K562 (cell line): ENCODE data around the gene IRS4. TPM values are rescaled to one million over a fixed set of nuclear protein-coding genes. Genes with fewer than 3 reads are reported as not detected.

Source experiments
- HCFC1 ChIP-seq: IDR thresholded peaks from 2 replicates; pipeline ENCODE4 v1.6.1; 2012; ENCODE audit warnings: low read depth, low read length, improper control_type of control experiment
- LEF1 ChIP-seq: fragments of 450-650 bp; IDR thresholded peaks from 2 replicates; pipeline ENCODE4 v1.6.1; 2016; ENCODE audit warnings: mild to moderate bottlenecking
- ZNF431 ChIP-seq: sonication (generic); formaldehyde crosslinking; IDR thresholded peaks from 2 replicates; pipeline ENCODE4 v1.8.0; 2022; ENCODE audit warnings: mild to moderate bottlenecking, missing genetic modification reagents
- polyA plus RNA-seq, 8 experiments: library from polyadenylated mRNA; depleted of rRNA in 4 of 8; stranded (reverse) in 5 of 8; unstranded in 3 of 8; fragments of >200 nt; fragmentation: Nextera tagmentation in 2 of 8; fragmentation: Illumina TruSeq in 1 of 8; extraction: Ambion mirVana in 2 of 8; extraction: Trizol in 1 of 8; gene quantifications; 2 replicates each; pipeline versions ENCODE4 v1.2.1 to v1.2.3, GENCODE V29; 2011 to 2014; ENCODE audit warnings: inconsistent platforms in 1 of 8, missing spikeins in 1 of 8
- total RNA-seq, 7 experiments: library from RNA; depleted of rRNA in 6 of 7; stranded (reverse); fragments of >200 nt in 6 of 7; fragmentation: Illumina TruSeq in 2 of 7; extraction: Trizol in 2 of 7; gene quantifications; 2 replicates each; pipeline versions ENCODE4 v1.2.1 to v1.2.3, GENCODE V29; 2011 to 2021; ENCODE audit warnings: low replicate concordance in 1 of 7
- TF ChIP-seq, protein P1 (sequence below), 2 experiments: fragments of 150-350 bp in 1 of 2; IDR thresholded peaks; 2 replicates each; pipeline ENCODE4 v1.6.1; 2012 to 2016; ENCODE audit warnings: low read depth in 2 of 2, low read length in 2 of 2, mild to moderate bottlenecking in 1 of 2, moderate library complexity in 1 of 2
- TF ChIP-seq, protein P2 (sequence below): sonication (generic); formaldehyde crosslinking; IDR thresholded peaks from 2 replicates; pipeline ENCODE4 v1.8.0; 2022; ENCODE audit warnings: missing genetic modification reagents, mild to moderate bottlenecking, borderline replicate concordance

Gene IRS4
- total and polyA plus RNA-seq, 9 of the 15 experiments (the other 6 are each of a cell fraction or from before 2014, with no cell fraction given): not detected

DNA sequence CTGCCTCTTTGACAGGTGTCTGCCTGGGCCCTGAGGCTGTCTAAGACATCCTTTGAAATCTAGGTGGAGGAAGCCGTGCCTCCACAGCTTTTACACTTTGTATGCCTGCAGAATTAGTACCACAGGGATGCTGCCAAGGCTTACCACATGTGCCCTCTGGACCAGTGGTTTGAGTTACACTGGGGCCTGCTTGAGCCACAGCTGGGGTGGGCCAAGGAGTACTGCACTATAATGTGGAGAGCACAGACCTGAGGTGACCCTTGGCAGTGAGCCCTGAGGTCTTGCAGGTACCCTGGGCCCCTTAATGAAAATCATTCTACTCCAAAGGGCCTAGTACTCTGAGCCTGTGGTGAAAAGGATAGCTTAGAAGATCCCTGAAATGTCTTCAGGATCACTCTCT is 27.2 kb upstream of the IRS4 start (continued):
- TF ChIP-seq, protein P1, sequence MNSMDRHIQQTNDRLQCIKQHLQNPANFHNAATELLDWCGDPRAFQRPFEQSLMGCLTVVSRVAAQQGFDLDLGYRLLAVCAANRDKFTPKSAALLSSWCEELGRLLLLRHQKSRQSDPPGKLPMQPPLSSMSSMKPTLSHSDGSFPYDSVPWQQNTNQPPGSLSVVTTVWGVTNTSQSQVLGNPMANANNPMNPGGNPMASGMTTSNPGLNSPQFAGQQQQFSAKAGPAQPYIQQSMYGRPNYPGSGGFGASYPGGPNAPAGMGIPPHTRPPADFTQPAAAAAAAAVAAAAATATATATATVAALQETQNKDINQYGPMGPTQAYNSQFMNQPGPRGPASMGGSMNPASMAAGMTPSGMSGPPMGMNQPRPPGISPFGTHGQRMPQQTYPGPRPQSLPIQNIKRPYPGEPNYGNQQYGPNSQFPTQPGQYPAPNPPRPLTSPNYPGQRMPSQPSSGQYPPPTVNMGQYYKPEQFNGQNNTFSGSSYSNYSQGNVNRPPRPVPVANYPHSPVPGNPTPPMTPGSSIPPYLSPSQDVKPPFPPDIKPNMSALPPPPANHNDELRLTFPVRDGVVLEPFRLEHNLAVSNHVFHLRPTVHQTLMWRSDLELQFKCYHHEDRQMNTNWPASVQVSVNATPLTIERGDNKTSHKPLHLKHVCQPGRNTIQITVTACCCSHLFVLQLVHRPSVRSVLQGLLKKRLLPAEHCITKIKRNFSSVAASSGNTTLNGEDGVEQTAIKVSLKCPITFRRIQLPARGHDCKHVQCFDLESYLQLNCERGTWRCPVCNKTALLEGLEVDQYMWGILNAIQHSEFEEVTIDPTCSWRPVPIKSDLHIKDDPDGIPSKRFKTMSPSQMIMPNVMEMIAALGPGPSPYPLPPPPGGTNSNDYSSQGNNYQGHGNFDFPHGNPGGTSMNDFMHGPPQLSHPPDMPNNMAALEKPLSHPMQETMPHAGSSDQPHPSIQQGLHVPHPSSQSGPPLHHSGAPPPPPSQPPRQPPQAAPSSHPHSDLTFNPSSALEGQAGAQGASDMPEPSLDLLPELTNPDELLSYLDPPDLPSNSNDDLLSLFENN (IDR thresholded peaks at IDR 0.05; ENCODE audit: low read depth in 2 of 2, low read length in 2 of 2): no peak
- TF ChIP-seq ZNF431 (no peak), LEF1 (no peak), HCFC1 (no peak)
- TF ChIP-seq, protein P2, sequence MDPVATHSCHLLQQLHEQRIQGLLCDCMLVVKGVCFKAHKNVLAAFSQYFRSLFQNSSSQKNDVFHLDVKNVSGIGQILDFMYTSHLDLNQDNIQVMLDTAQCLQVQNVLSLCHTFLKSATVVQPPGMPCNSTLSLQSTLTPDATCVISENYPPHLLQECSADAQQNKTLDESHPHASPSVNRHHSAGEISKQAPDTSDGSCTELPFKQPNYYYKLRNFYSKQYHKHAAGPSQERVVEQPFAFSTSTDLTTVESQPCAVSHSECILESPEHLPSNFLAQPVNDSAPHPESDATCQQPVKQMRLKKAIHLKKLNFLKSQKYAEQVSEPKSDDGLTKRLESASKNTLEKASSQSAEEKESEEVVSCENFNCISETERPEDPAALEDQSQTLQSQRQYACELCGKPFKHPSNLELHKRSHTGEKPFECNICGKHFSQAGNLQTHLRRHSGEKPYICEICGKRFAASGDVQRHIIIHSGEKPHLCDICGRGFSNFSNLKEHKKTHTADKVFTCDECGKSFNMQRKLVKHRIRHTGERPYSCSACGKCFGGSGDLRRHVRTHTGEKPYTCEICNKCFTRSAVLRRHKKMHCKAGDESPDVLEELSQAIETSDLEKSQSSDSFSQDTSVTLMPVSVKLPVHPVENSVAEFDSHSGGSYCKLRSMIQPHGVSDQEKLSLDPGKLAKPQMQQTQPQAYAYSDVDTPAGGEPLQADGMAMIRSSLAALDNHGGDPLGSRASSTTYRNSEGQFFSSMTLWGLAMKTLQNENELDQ (CRISPR knock-in tag): no peak
